GM19372 (cell line): Measurements from ENCODE around the gene SUPT3H.
"Not testable (repeated sequence)": the region's sequence is repeated elsewhere in the genome, so short reads cannot be mapped to it uniquely, and the experiment has no call there.

Source experiments
- ATAC-seq: cut with Tn5 transposase; IDR thresholded peaks from one replicate; pipeline ENCODE4 v1.9.1; 2021; ENCODE audit warnings: mild to moderate bottlenecking, low read depth, moderate library complexity; ENCODE audit not compliant: unreplicated experiment

Gene SUPT3H

GRCh38 chr6:45075246-45075645, 302.5 kb downstream of the SUPT3H start:
- ATAC-seq, result no peak

- ATAC-seq, result no peak
Observed at GRCh38 chr6:45074439-45074838, 303.3 kb downstream of the SUPT3H start.

GRCh38 chr6:45073771-45074170, 304.0 kb downstream of the SUPT3H start:
- ATAC-seq, result no peak

- no peak for ATAC-seq
Observed at GRCh38 chr6:45072673-45073072, 305.1 kb downstream of the SUPT3H start.

GRCh38 chr6:45072016-45072415, 305.7 kb downstream of the SUPT3H start:
- no peak for ATAC-seq

- no peak for ATAC-seq
Observed at GRCh38 chr6:45069091-45069490, 308.6 kb downstream of the SUPT3H start.

GRCh38 chr6:45067446-45067845, 310.3 kb downstream of the SUPT3H start:
- ATAC-seq, result not testable (repeated sequence)

- ATAC-seq, result not testable (repeated sequence)
Observed at GRCh38 chr6:45062659-45063058, 315.1 kb downstream of the SUPT3H start.

GRCh38 chr6:45057711-45058110, 320.0 kb downstream of the SUPT3H start:
- ATAC-seq, result no peak

- no peak for ATAC-seq
Observed at GRCh38 chr6:45054610-45055009, 323.1 kb downstream of the SUPT3H start.

- no peak for ATAC-seq
Observed at GRCh38 chr6:45052325-45052724, 325.4 kb downstream of the SUPT3H start.

GRCh38 chr6:45049188-45049843, 328.4 kb downstream of the SUPT3H start:
- ATAC-seq, result no peak

GRCh38 chr6:45047573-45047972, 330.2 kb downstream of the SUPT3H start:
- no peak for ATAC-seq

GRCh38 chr6:45045253-45045601, 332.5 kb downstream of the SUPT3H start:
- no peak for ATAC-seq

GRCh38 chr6:45044510-45045252, 333.1 kb downstream of the SUPT3H start:
- no peak for ATAC-seq

- no peak for ATAC-seq
Observed at GRCh38 chr6:45044086-45044485, 333.6 kb downstream of the SUPT3H start.

GRCh38 chr6:45042673-45043072, 335.1 kb downstream of the SUPT3H start:
- ATAC-seq, result not testable (repeated sequence)

- no peak for ATAC-seq
Observed at GRCh38 chr6:45038226-45038625, 339.5 kb downstream of the SUPT3H start.

GRCh38 chr6:45036103-45036502, 341.6 kb downstream of the SUPT3H start:
- ATAC-seq, result no peak

- ATAC-seq, result no peak
Observed at GRCh38 chr6:45032426-45032825, 345.3 kb downstream of the SUPT3H start.

GRCh38 chr6:45031601-45032000, 346.1 kb downstream of the SUPT3H start:
- no peak for ATAC-seq

GRCh38 chr6:45027126-45027525, 350.6 kb downstream of the SUPT3H start:
- no peak for ATAC-seq
